Sciatic nerve (tissue), 2 donors: ENCODE data around the gene CXorf58. TPM values are rescaled to one million over a fixed set of nuclear protein-coding genes. Genes with fewer than 3 reads are reported as not detected.

Experiments used
- ATAC-seq: fragments of 200-7000 bp; cut with Tn5 transposase; one replicate; pipeline ENCODE4 v1.9.1; 2020; ENCODE audit warnings: mild to moderate bottlenecking, moderate library complexity
- DNase-seq: peaks from one replicate; pipeline ENCODE4 v3.0.0-alpha.2; 2020; ENCODE audit warnings: low spot score
- intact Hi-C: fragments of 100-400 bp; cut with DNase I; formaldehyde crosslinking; loops from one replicate; pipeline ENCODE4 v1.14.2; 2022
- total RNA-seq: library from RNA; stranded (reverse); fragmentation: NEBNext Ultra II Directional; extraction: Animal tissue kit (Norgen Biotek cat#: 25700); gene quantifications from one replicate; pipeline ENCODE4 v1.2.1, GENCODE V29; 2021
- donor health status: DM: no; HTN: no; CAD: no.
- donor health status: DM: no; HTN: no; CAD: no.

Gene CXorf58
- total RNA-seq, 1 donor from 2014 or later: not detected

GRCh38 chrX:23896981-23897380 lies 10.8 kb upstream of the CXorf58 start:
- intact Hi-C loops: no loop called here
- no peak for ATAC-seq

GRCh38 chrX:23898412-23898959 lies 9.3 kb upstream of the CXorf58 start:
- intact Hi-C loops: no loop called here
- DNase-seq (no peak), ATAC-seq (no peak)

More at GRCh38 chrX:23896981-23897380, 10.8 kb upstream of the CXorf58 start:
- no peak for DNase-seq

- intact Hi-C loops: loop anchor here (5.0 to 10.0 kb wide), 2 partner anchors 116 to 203 kb away; partner anchors contain the start of gene SAT1
- ATAC-seq (no peak), DNase-seq (no peak)
Observed at GRCh38 chrX:23900220-23900797, 7.5 kb upstream of the CXorf58 start.

GRCh38 chrX:23901060-23901459 lies 6.7 kb upstream of the CXorf58 start:
- peak; percentile 39 for ATAC-seq

GRCh38 chrX:23901805-23902204 lies 6.0 kb upstream of the CXorf58 start:
- peak; percentile 93 for ATAC-seq
- DNase-seq: no peak
- intact Hi-C loops: loop anchor here (5.0 to 10.0 kb wide), 2 partner anchors 117 to 205 kb away; partner anchors contain the start of gene SAT1

More at GRCh38 chrX:23901060-23901459, 6.7 kb upstream of the CXorf58 start:
- no peak for DNase-seq
- intact Hi-C loops: loop anchor here (5.0 to 10.0 kb wide), 2 partner anchors 116 to 204 kb away; partner anchors contain the start of gene SAT1

GRCh38 chrX:23902419-23902818 lies 5.4 kb upstream of the CXorf58 start:
- DNase-seq (no peak), ATAC-seq (peak; percentile 71)
- intact Hi-C loops: loop anchor here (5.0 to 10.0 kb wide), 2 partner anchors 118 to 205 kb away; partner anchors contain the start of gene SAT1

GRCh38 chrX:23904096-23904495 lies 3.7 kb upstream of the CXorf58 start:
- ATAC-seq: no peak
- no peak for DNase-seq
- intact Hi-C loops: loop anchor here (5.0 to 10.0 kb wide), 2 partner anchors 119 to 207 kb away; partner anchors contain the start of gene SAT1

- DNase-seq (no peak), ATAC-seq (peak; percentile 5)
- intact Hi-C loops: loop anchor here (10.0 kb wide), 1 partner anchor 122 kb away; the partner anchor contains the start of gene SAT1
Observed at GRCh38 chrX:23907111-23907497, 702 bp upstream of the CXorf58 start.

GRCh38 chrX:23908219-23909004 lies 606 bp downstream of the CXorf58 start:
- no peak for ATAC-seq
- no peak for DNase-seq
- intact Hi-C loops: loop anchor here (10.0 kb wide), 1 partner anchor 124 kb away; the partner anchor contains the start of gene SAT1

- ATAC-seq (no peak), DNase-seq (no peak)
- intact Hi-C loops: no loop called here
Observed at GRCh38 chrX:23911126-23911835, 3.5 kb downstream of the CXorf58 start.

GRCh38 chrX:23919148-23919547 lies 11.3 kb downstream of the CXorf58 start:
- ATAC-seq (no peak), DNase-seq (no peak)
- intact Hi-C loops: no loop called here

GRCh38 chrX:23919706-23920320 lies 12.0 kb downstream of the CXorf58 start:
- ATAC-seq: no peak
- intact Hi-C loops: no loop called here
- no peak for DNase-seq

GRCh38 chrX:23926015-23926414 lies 18.2 kb downstream of the CXorf58 start:
- DNase-seq (no peak), ATAC-seq (no peak)
- intact Hi-C loops: no loop called here

GRCh38 chrX:23930894-23931604 lies 23.2 kb downstream of the CXorf58 start:
- intact Hi-C loops: no loop called here
- no peak for DNase-seq
- ATAC-seq: no peak

GRCh38 chrX:23932046-23932445 lies 24.2 kb downstream of the CXorf58 start:
- ATAC-seq (no peak), DNase-seq (no peak)
- intact Hi-C loops: no loop called here

GRCh38 chrX:23935106-23935505 lies 27.3 kb downstream of the CXorf58 start:
- DNase-seq: no peak
- ATAC-seq: no peak
- intact Hi-C loops: no loop called here

- intact Hi-C loops: no loop called here
- DNase-seq: no peak
- ATAC-seq: no peak
Observed at GRCh38 chrX:23936180-23936579, 28.4 kb downstream of the CXorf58 start.

GRCh38 chrX:23937100-23937499 lies 29.3 kb downstream of the CXorf58 start:
- ATAC-seq (no peak), DNase-seq (no peak)
- intact Hi-C loops: no loop called here
